ENCODE measurements around the gene NPL. TPM values are rescaled to one million over a fixed set of nuclear protein-coding genes. Genes with fewer than 3 reads are reported as not detected.

NPL gene
- total and polyA plus RNA-seq, 9 of the 15 experiments (the other 6 are each of a cell fraction or from before 2014, with no cell fraction given) = 9.9 to 22.3 (median 14.2) TPM

GRCh38 chr1:182872881-182873280, 83.3 kb downstream of the NPL start:
- H3K9ac ChIP-seq (ENCODE audit: insufficient read depth in 1 of 2, low read depth in 2 of 2, low read length in 2 of 2) = no peak overlapping the region
- POLR2A ChIA-PET = interaction anchor here (1.2 to 1.8 kb wide), 2 partner anchors 10 to 11 kb away, joined by 4 to 5 read pairs; no protein-coding TSS in a partner anchor
- 98% methylated on average over 3 of the region's 3 CpGs for WGBS (ENCODE audit: insufficient coverage, low coverage, missing lambda C conversion rate)

DNA sequence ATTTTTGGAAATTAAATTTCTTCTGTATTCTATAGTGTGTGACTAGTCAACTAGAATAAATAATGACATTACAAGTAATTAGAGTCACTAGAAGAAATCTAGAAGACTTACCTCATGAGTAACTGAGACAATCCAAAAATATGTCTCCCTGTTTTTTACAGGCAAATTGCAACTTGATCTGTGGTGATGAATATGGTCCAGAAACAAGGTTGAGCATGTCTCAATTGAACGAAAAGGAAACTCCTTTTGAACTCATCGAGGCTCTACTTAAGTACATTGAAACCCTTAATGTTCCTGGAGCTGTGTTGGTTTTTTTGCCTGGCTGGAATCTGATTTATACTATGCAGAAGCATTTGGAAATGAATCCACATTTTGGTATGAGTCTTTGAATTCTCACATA, 86.3 kb downstream of the NPL start:
- POLR2A ChIA-PET = interaction anchor here (0.6 to 1.7 kb wide), 5 partner anchors 9 to 781 kb away, joined by 3 to 5 read pairs (median 3); no protein-coding TSS in a partner anchor
- no peaks in the 10 kb centered on the region for H3K27me3 ChIP-seq (ENCODE audit: control insufficient read depth in 2 of 2, insufficient read depth in 2 of 2, low read length in 2 of 2)

More at GRCh38 chr1:182872881-182873280, 83.3 kb downstream of the NPL start:
- BruUV-seq (replicated peaks) = no TSS peak
- no peaks in the 10 kb centered on the region for H3K9me1 ChIP-seq (ENCODE audit: control insufficient read depth, insufficient read depth, low read length)
- no peak for TF ChIP-seq RAD51 (IDR thresholded peaks at IDR 0.05; ENCODE audit: borderline replicate concordance, low read depth)
- no peak for TF ChIP-seq LEF1 (IDR thresholded peaks at IDR 0.05)
- no peak overlapping the region for H3K4me2 ChIP-seq (ENCODE audit: insufficient read depth, low read length)
- H3K9me3 ChIP-seq (replicated peaks; ENCODE audit: control insufficient read depth, insufficient read depth, low read depth, low read length) = no peaks in the 10 kb centered on the region
- peaks cover 11% of the 10 kb centered on the region; the same call in 2 of the 3 replicates for H3K79me2 ChIP-seq (ENCODE audit: control insufficient read depth, insufficient read depth, low read length)
- DNase-seq (ENCODE audit: extremely low read depth in 1 of 4, low spot score in 3 of 4) (no peak), ATAC-seq (no peak), FAIRE-seq (no peak)
- H3K36me3 ChIP-seq (ENCODE audit: control insufficient read depth, insufficient read depth, low read length) = peaks cover 100% of the 10 kb centered on the region
- H3K27me3 ChIP-seq (ENCODE audit: control insufficient read depth in 2 of 2, insufficient read depth in 2 of 2, low read length in 2 of 2) = no peaks in the 10 kb centered on the region
- H2AFZ ChIP-seq (ENCODE audit: low read depth, low read length) = no peak overlapping the region
- intact Hi-C loops (cut with micrococcal nuclease) = no loop called here
- H3K4me1 ChIP-seq (replicated peaks in 1 of 2; ENCODE audit: control insufficient read depth in 2 of 2, insufficient read depth in 2 of 2, low read length in 2 of 2) = no peaks in the 10 kb centered on the region
- H3K27ac ChIP-seq (ENCODE audit: extremely low read depth, low read depth, low read length) = no peak overlapping the region
- no peaks in the 10 kb centered on the region; the same call in 1 of the 2 replicates for H4K20me1 ChIP-seq (replicated peaks; ENCODE audit: control insufficient read depth, insufficient read depth, low read length)
- no peak overlapping the region for H3K4me3 ChIP-seq
- CTCF ChIA-PET (ENCODE audit: low intra/inter-chr PET ratio) = no interaction called here
- in situ Hi-C loops (cut with MboI) = no loop called here

More for the DNA sequence above, 86.3 kb downstream of the NPL start:
- in situ Hi-C loops (cut with MboI) (no loop called here), intact Hi-C loops (cut with micrococcal nuclease) (no loop called here)
- H2AFZ ChIP-seq (ENCODE audit: low read depth, low read length) = no peak overlapping the region
- 97% methylated on average over 2 of the region's 2 CpGs for WGBS (ENCODE audit: insufficient coverage, low coverage, missing lambda C conversion rate)
- DNase-seq (ENCODE audit: extremely low read depth in 1 of 4, low spot score in 3 of 4) = no peak
- no peaks in the 10 kb centered on the region for H3K4me1 ChIP-seq (replicated peaks in 1 of 2; ENCODE audit: control insufficient read depth in 2 of 2, insufficient read depth in 2 of 2, low read length in 2 of 2)
- TF ChIP-seq POLR2AphosphoS5 (IDR thresholded peaks at IDR 0.05; ENCODE audit: control insufficient read depth, insufficient read depth, low read depth, low read length) = 0 out of 2 replicates have a peak, but pooled peaks have one; percentile 16
- TF ChIP-seq RBM22 (IDR thresholded peaks at IDR 0.05; ENCODE audit: low read depth, low read length, poor library complexity, severe bottlenecking) = peak; percentile 23
- TF ChIP-seq RFX5 (IDR thresholded peaks at IDR 0.05; ENCODE audit: low read depth, low read length) = no peak
- H3K9ac ChIP-seq (ENCODE audit: insufficient read depth in 1 of 2, low read depth in 2 of 2, low read length in 2 of 2) = no peak overlapping the region
- no peak for ATAC-seq
- H3K9me1 ChIP-seq (ENCODE audit: control insufficient read depth, insufficient read depth, low read length) = no peaks in the 10 kb centered on the region
- H3K36me3 ChIP-seq (ENCODE audit: control insufficient read depth, insufficient read depth, low read length) = peaks cover 100% of the 10 kb centered on the region
- no peak overlapping the region for H3K4me3 ChIP-seq
- H3K79me2 ChIP-seq (ENCODE audit: control insufficient read depth, insufficient read depth, low read length) = peaks cover 2% of the 10 kb centered on the region; the same call in 1 of the 3 replicates
- no TSS peak for BruUV-seq (replicated peaks)
- no peak overlapping the region for H3K4me2 ChIP-seq (ENCODE audit: insufficient read depth, low read length)
- no peak overlapping the region for H3K27ac ChIP-seq (ENCODE audit: extremely low read depth, low read depth, low read length)
- no peaks in the 10 kb centered on the region for H3K9me3 ChIP-seq (replicated peaks; ENCODE audit: control insufficient read depth, insufficient read depth, low read depth, low read length)
- H4K20me1 ChIP-seq (replicated peaks; ENCODE audit: control insufficient read depth, insufficient read depth, low read length) = no peaks in the 10 kb centered on the region; the same call in 1 of the 2 replicates
- FAIRE-seq = no peak
- CTCF ChIA-PET (ENCODE audit: low intra/inter-chr PET ratio) = no interaction called here

Data from K562 (cell line).